ENCODE measurements around the gene ARHGEF25.
"Not testable (repeated sequence)": the region's sequence is repeated elsewhere in the genome, so short reads cannot be mapped to it uniquely, and the experiment has no call there.

The ARHGEF25 gene

GRCh38 chr12:57614948-57615500 lies 3.8 kb downstream of the ARHGEF25 start:
- no peak for DNase-seq (ENCODE audit: extremely low read depth, insufficient read length)
- Histone ChIP-seq H3K27me3 (replicated peaks; ENCODE audit: control insufficient read depth, insufficient read depth, low read length) (peaks cover 2% of the 10 kb centered on the region; the same call in 1 of the 2 replicates), H3K4me3 (replicated peaks; ENCODE audit: low read depth, low read length) (no peak overlapping the region), H3K36me3 (ENCODE audit: control insufficient read depth, insufficient read depth, low read length) (no peaks in the 10 kb centered on the region)
- TF ChIP-seq CTCF (IDR thresholded peaks at IDR 0.05; ENCODE audit: insufficient read depth, low read length, poor library complexity, severe bottlenecking), result no peak

- no peak for DNase-seq (ENCODE audit: extremely low read depth, insufficient read length)
- Histone ChIP-seq H3K27me3 (replicated peaks; ENCODE audit: control insufficient read depth, insufficient read depth, low read length) (peaks cover 5% of the 10 kb centered on the region), H3K36me3 (ENCODE audit: control insufficient read depth, insufficient read depth, low read length) (no peaks in the 10 kb centered on the region), H3K4me3 (replicated peaks; ENCODE audit: low read depth, low read length) (no peak overlapping the region)
- TF ChIP-seq CTCF (IDR thresholded peaks at IDR 0.05; ENCODE audit: insufficient read depth, low read length, poor library complexity, severe bottlenecking), result no peak
These were observed 4.4 kb downstream of the ARHGEF25 start for GRCh38 chr12:57615637-57616036.

GRCh38 chr12:57616383-57617101 lies 5.3 kb downstream of the ARHGEF25 start:
- Histone ChIP-seq H3K4me3 (replicated peaks; ENCODE audit: low read depth, low read length) (no peak overlapping the region), H3K36me3 (ENCODE audit: control insufficient read depth, insufficient read depth, low read length) (no peaks in the 10 kb centered on the region), H3K27me3 (replicated peaks; ENCODE audit: control insufficient read depth, insufficient read depth, low read length) (peaks cover 5% of the 10 kb centered on the region)
- no peak for DNase-seq (ENCODE audit: extremely low read depth, insufficient read length)
- TF ChIP-seq CTCF (IDR thresholded peaks at IDR 0.05; ENCODE audit: insufficient read depth, low read length, poor library complexity, severe bottlenecking), result no peak

- H3K27me3 ChIP-seq (replicated peaks; ENCODE audit: control insufficient read depth, insufficient read depth, low read length), result peaks cover 5% of the 10 kb centered on the region
- no peak for TF ChIP-seq CTCF (IDR thresholded peaks at IDR 0.05; ENCODE audit: insufficient read depth, low read length, poor library complexity, severe bottlenecking)
- H3K36me3 ChIP-seq (ENCODE audit: control insufficient read depth, insufficient read depth, low read length), result no peaks in the 10 kb centered on the region
- DNase-seq (ENCODE audit: extremely low read depth, insufficient read length), result no peak
- H3K4me3 ChIP-seq (replicated peaks; ENCODE audit: low read depth, low read length), result no peak overlapping the region
These were observed 6.7 kb downstream of the ARHGEF25 start for GRCh38 chr12:57617942-57618341.

GRCh38 chr12:57618431-57618830 lies 7.2 kb downstream of the ARHGEF25 start:
- not testable (repeated sequence) for DNase-seq (ENCODE audit: extremely low read depth, insufficient read length); H3K36me3 ChIP-seq (ENCODE audit: control insufficient read depth, insufficient read depth, low read length); H3K27me3 ChIP-seq (replicated peaks; ENCODE audit: control insufficient read depth, insufficient read depth, low read length); H3K4me3 ChIP-seq (replicated peaks; ENCODE audit: low read depth, low read length)

- Histone ChIP-seq H3K27me3 (replicated peaks; ENCODE audit: control insufficient read depth, insufficient read depth, low read length) (peaks cover 7% of the 10 kb centered on the region), H3K4me3 (replicated peaks; ENCODE audit: low read depth, low read length) (no peak overlapping the region), H3K36me3 (ENCODE audit: control insufficient read depth, insufficient read depth, low read length) (no peaks in the 10 kb centered on the region)
- DNase-seq (ENCODE audit: extremely low read depth, insufficient read length), result no peak
- no peak for TF ChIP-seq CTCF (IDR thresholded peaks at IDR 0.05; ENCODE audit: insufficient read depth, low read length, poor library complexity, severe bottlenecking)
These were observed 7.8 kb downstream of the ARHGEF25 start for GRCh38 chr12:57618966-57619433.

All from GM06990 (cell line).